ENCODE measurements around the gene SNX25.

The SNX25 gene

DNA sequence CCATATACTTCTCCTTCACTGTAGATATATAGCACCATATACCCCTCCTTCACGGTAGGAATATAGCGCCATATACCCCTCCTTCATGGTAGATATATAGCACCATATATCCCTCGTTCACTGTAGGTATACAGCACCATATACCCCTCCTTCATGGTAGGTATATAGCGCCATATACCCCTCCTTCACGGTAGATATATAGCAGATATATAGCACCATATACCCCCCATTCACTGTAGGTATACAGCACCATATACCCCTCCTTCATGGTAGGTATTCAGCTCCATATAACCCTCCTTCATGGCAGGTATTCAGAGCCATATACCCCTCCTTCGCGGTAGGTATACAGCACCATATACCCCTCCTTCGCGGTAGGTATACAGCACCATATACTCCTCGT lies 12.5 kb downstream of the SNX25 start:
- H3K4me3 ChIP-seq (ENCODE audit: low read depth, low read length) = no peak overlapping the region
- TF ChIP-seq, protein P1, sequence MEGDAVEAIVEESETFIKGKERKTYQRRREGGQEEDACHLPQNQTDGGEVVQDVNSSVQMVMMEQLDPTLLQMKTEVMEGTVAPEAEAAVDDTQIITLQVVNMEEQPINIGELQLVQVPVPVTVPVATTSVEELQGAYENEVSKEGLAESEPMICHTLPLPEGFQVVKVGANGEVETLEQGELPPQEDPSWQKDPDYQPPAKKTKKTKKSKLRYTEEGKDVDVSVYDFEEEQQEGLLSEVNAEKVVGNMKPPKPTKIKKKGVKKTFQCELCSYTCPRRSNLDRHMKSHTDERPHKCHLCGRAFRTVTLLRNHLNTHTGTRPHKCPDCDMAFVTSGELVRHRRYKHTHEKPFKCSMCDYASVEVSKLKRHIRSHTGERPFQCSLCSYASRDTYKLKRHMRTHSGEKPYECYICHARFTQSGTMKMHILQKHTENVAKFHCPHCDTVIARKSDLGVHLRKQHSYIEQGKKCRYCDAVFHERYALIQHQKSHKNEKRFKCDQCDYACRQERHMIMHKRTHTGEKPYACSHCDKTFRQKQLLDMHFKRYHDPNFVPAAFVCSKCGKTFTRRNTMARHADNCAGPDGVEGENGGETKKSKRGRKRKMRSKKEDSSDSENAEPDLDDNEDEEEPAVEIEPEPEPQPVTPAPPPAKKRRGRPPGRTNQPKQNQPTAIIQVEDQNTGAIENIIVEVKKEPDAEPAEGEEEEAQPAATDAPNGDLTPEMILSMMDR (IDR thresholded peaks at IDR 0.05; ENCODE audit: control insufficient read depth, extremely low read depth, insufficient read depth) = no peak
- DNase-seq (ENCODE audit: low read depth) = no peak

DNA sequence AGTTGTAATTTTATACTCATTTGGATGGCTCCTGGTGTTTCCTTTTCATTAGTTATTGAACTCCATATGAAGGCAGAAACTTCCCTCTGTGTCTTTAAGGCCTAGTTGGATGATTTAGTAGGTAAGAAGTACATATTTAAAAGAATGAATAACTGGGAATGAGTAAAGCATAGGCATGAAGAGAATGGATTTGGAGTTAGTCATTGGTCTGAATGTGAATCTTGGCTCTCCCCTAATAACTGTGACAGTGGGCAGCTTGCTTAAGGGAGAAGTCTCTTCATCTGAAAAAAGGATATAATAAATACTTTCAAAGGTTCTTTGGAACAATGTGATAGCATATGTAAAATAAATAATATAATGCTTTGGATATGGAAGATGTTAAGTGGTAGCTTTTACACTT lies 13.2 kb downstream of the SNX25 start:
- no peak for DNase-seq (ENCODE audit: low read depth)
- TF ChIP-seq, protein P1 (IDR thresholded peaks at IDR 0.05; ENCODE audit: control insufficient read depth, extremely low read depth, insufficient read depth) = no peak

DNA sequence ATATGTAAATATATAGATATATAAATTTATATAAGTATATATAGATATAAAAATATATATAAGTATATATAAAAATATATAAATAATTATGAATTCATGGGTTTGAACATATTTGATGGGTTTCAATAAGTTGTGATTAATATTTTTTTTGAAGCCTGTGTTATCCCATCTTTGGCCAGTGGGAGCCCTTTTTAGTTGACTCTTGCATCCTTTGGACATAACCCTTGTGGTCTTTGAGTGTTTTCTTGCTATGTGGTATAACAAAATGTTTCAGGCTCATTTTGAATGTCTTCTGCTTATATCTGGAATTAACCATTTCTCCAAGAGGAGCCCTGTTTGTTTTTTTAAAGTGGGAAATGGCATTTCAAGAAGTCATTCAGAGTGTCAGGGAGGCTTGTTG lies 15.2 kb downstream of the SNX25 start:
- TF ChIP-seq, protein P1 (IDR thresholded peaks at IDR 0.05; ENCODE audit: control insufficient read depth, extremely low read depth, insufficient read depth) = no peak
- H3K4me3 ChIP-seq (ENCODE audit: low read depth, low read length) = no peak overlapping the region
- no peak for DNase-seq (ENCODE audit: low read depth)

More for the DNA sequence above, 13.2 kb downstream of the SNX25 start:
- no peak overlapping the region for H3K4me3 ChIP-seq (ENCODE audit: low read depth, low read length)

DNA sequence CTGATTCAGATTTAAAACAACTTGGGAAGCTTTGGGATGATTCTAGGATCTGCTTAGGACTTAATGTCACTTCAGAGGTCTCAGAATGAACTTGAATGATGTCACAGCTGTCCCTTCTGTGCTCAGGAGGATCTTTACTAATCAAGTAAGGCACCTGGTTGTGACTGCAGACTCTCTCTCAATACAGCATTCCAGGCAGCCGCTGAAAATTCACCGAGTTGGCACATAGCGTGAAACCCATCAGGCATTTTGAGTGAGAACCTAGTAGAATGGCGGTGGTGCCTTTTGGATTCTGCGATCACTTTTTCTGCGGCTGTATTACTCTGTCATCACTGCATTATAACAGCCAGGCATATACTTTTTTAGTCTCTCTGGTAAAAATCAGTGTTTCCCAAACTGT lies 16.5 kb downstream of the SNX25 start:
- DNase-seq (ENCODE audit: low read depth) = no peak
- H3K4me3 ChIP-seq (ENCODE audit: low read depth, low read length) = no peak overlapping the region
- TF ChIP-seq, protein P1 (IDR thresholded peaks at IDR 0.05; ENCODE audit: control insufficient read depth, extremely low read depth, insufficient read depth) = no peak

DNA sequence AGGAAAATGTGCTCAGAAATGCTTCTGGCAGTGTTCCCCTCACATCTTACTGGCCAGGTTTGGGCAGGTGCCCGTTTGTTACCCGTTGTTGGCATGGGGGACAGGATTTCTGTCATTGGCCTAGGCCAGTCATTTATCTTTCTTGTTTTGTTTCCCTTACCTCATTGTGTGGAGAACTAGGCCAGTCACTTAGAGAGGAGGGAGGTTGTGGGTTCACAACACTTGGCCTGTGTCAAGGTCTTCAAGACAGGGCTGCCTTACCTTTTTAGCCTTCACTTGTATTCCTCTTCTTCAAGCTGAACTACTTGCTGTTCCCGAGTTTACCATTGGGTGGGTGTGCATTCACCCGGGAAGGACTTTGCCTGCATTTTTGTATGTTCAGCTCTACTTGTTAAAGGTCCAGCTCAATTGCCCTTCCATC lies 17.7 kb downstream of the SNX25 start:
- TF ChIP-seq, protein P1 (IDR thresholded peaks at IDR 0.05; ENCODE audit: control insufficient read depth, extremely low read depth, insufficient read depth) = no peak
- no peak for DNase-seq (ENCODE audit: low read depth)
- no peak overlapping the region for H3K4me3 ChIP-seq (ENCODE audit: low read depth, low read length)

DNA sequence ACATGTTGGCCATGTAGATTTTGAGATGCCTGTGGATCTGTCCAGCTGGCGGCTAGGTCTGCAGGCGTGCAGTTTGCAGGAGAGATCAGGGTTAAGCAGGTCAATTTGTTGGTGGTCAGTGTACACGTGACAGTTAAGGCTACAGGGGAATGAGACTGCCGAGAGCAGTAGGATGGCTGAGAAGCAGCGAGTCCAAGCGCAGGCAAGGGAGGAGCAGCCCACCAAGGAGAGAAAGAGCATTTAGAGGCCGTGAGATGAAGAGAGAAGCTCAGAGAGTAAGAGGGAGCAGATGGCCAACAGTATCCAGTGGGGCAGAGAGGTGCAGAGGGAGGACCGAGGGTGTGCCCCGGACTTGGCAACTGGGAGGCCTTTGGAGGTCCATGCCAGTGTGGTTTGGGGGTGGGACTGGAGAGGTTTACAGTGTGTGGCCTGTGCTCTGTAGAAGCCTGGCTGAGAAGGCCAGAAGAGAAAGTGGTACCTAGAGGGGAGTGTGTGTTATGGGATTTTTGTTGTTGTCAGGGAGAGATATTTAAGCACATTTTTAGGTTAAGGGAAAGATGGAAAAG lies 18.4 kb downstream of the SNX25 start:
- no peak for DNase-seq (ENCODE audit: low read depth)
- TF ChIP-seq, protein P1 (IDR thresholded peaks at IDR 0.05; ENCODE audit: control insufficient read depth, extremely low read depth, insufficient read depth) = no peak
- no peak overlapping the region for H3K4me3 ChIP-seq (ENCODE audit: low read depth, low read length)
